Measurements from ENCODE around the gene SLC25A26. TPM values are rescaled to one million over a fixed set of nuclear protein-coding genes. Genes with fewer than 3 reads are reported as not detected.

SLC25A26 gene
- total and polyA plus RNA-seq, 3 experiments from 2014 or later, result 18.9 to 38.4 (median 22.5) TPM

- POLR2A ChIA-PET, result no interaction called here
- peaks cover 0 to 4% (median 0%) of the 10 kb centered on the region in 5 donors for H3K9me3 Mint-ChIP-seq
- H3K36me3 ChIP-seq (ENCODE audit: insufficient read depth, low read length), result peaks cover 60% of the 10 kb centered on the region
Observed at GRCh38 chr3:66383998-66384745, 163.4 kb downstream of the SLC25A26 start.

GRCh38 chr3:66385066-66385465 lies 164.3 kb downstream of the SLC25A26 start:
- H3K4me1 Mint-ChIP-seq, result peaks cover 35 to 40% (median 36%) of the 10 kb centered on the region in 3 donors
- Histone ChIP-seq H3K9me3 (ENCODE audit: low read length) (no peaks in the 10 kb centered on the region), H3K36me3 (ENCODE audit: insufficient read depth, low read length) (peaks cover 51% of the 10 kb centered on the region), H3K27me3 (ENCODE audit: insufficient read depth, low read length, poor library complexity, severe bottlenecking) (no peaks in the 10 kb centered on the region), H3K4me1 (ENCODE audit: insufficient read depth, low read length) (peaks cover 11% of the 10 kb centered on the region), H3K4me3 (ENCODE audit: low read length) (no peak overlapping the region), H3K27ac (ENCODE audit: low read depth, low read length) (no peak overlapping the region)
- no peak overlapping the region for H3K4me3 Mint-ChIP-seq
- H3K9me3 Mint-ChIP-seq, result peaks cover 0 to 4% (median 0%) of the 10 kb centered on the region in 5 donors
- ChIA-PET POLR2A (no interaction called here), CTCF (interaction anchor here (1.2 to 2.2 kb wide), 3 partner anchors 10 to 23 kb away, joined by 3 to 6 read pairs (median 5); no protein-coding TSS in a partner anchor)
- H3K27ac Mint-ChIP-seq, result peak overlapping the region in 3 of 8 donors; percentile 33 to 63 (median 47)
- H3K27me3 Mint-ChIP-seq, result no peaks in the 10 kb centered on the region
- no peak for DNase-seq
- peaks cover 34 to 87% (median 34%) of the 10 kb centered on the region in 3 donors for H3K36me3 Mint-ChIP-seq

More at GRCh38 chr3:66383998-66384745, 163.4 kb downstream of the SLC25A26 start:
- Histone ChIP-seq H3K27me3 (ENCODE audit: insufficient read depth, low read length, poor library complexity, severe bottlenecking) (no peaks in the 10 kb centered on the region), H3K4me3 (ENCODE audit: low read length) (no peak overlapping the region), H3K27ac (ENCODE audit: low read depth, low read length) (no peak overlapping the region), H3K9me3 (ENCODE audit: low read length) (no peaks in the 10 kb centered on the region), H3K4me1 (ENCODE audit: insufficient read depth, low read length) (peaks cover 5% of the 10 kb centered on the region)
- Mint-ChIP-seq H3K4me3 (no peak overlapping the region), H3K27ac (peak overlapping the region in 6 of 8 donors; percentile 26 to 81 (median 56)), H3K27me3 (no peaks in the 10 kb centered on the region), H3K4me1 (peaks cover 26 to 34% (median 27%) of the 10 kb centered on the region in 3 donors), H3K36me3 (peaks cover 34 to 93% (median 43%) of the 10 kb centered on the region in 3 donors)
- no peak for DNase-seq
- CTCF ChIA-PET, result interaction anchor here (1.3 to 2.2 kb wide), 2 partner anchors 12 to 24 kb away, joined by 5 to 6 read pairs; no protein-coding TSS in a partner anchor

GRCh38 chr3:66386011-66386924 lies 165.5 kb downstream of the SLC25A26 start:
- Histone ChIP-seq H3K4me3 (ENCODE audit: low read length) (no peak overlapping the region), H3K27ac (ENCODE audit: low read depth, low read length) (no peak overlapping the region), H3K36me3 (ENCODE audit: insufficient read depth, low read length) (peaks cover 45% of the 10 kb centered on the region), H3K4me1 (ENCODE audit: insufficient read depth, low read length) (peaks cover 23% of the 10 kb centered on the region), H3K9me3 (ENCODE audit: low read length) (no peaks in the 10 kb centered on the region), H3K27me3 (ENCODE audit: insufficient read depth, low read length, poor library complexity, severe bottlenecking) (no peaks in the 10 kb centered on the region)
- CTCF ChIA-PET, result interaction anchor here (1.2 to 2.2 kb wide), 2 partner anchors 8 to 14 kb away, joined by 6 read pairs; no protein-coding TSS in a partner anchor
- H3K27ac Mint-ChIP-seq, result peak overlapping the region in 7 of 8 donors; percentile 44 to 82 (median 68)
- H3K36me3 Mint-ChIP-seq, result peaks cover 32 to 79% (median 37%) of the 10 kb centered on the region in 3 donors
- POLR2A ChIA-PET, result no interaction called here
- H3K27me3 Mint-ChIP-seq, result no peaks in the 10 kb centered on the region
- peak overlapping the region in 1 of 7 donors; percentile 65 for H3K4me3 Mint-ChIP-seq
- H3K9me3 Mint-ChIP-seq, result peaks cover 0 to 4% (median 0%) of the 10 kb centered on the region in 5 donors
- peaks cover 45 to 52% (median 47%) of the 10 kb centered on the region in 3 donors for H3K4me1 Mint-ChIP-seq
- DNase-seq, result no peak

- Mint-ChIP-seq H3K27me3 (no peaks in the 10 kb centered on the region), H3K27ac (peak overlapping the region in 7 of 8 donors; percentile 5 to 82 (median 66)), H3K9me3 (peaks cover 0 to 4% (median 0%) of the 10 kb centered on the region in 5 donors), H3K4me3 (peak overlapping the region in 3 of 7 donors; percentile 11 to 65 (median 15)), H3K36me3 (peaks cover 28 to 78% (median 40%) of the 10 kb centered on the region in 3 donors), H3K4me1 (peaks cover 50 to 61% (median 55%) of the 10 kb centered on the region in 3 donors)
- H3K4me1 ChIP-seq (ENCODE audit: insufficient read depth, low read length), result peaks cover 26% of the 10 kb centered on the region
- CTCF ChIA-PET, result interaction anchor here (0.6 to 1.2 kb wide), 2 partner anchors 9 to 424 kb away, joined by 3 to 6 read pairs; no protein-coding TSS in a partner anchor
- no peak overlapping the region for H3K27ac ChIP-seq (ENCODE audit: low read depth, low read length)
- DNase-seq, result no peak
- H3K4me3 ChIP-seq (ENCODE audit: low read length), result no peak overlapping the region
- H3K36me3 ChIP-seq (ENCODE audit: insufficient read depth, low read length), result peaks cover 45% of the 10 kb centered on the region
- no peaks in the 10 kb centered on the region for H3K9me3 ChIP-seq (ENCODE audit: low read length)
- no peaks in the 10 kb centered on the region for H3K27me3 ChIP-seq (ENCODE audit: insufficient read depth, low read length, poor library complexity, severe bottlenecking)
- POLR2A ChIA-PET, result no interaction called here
Observed at GRCh38 chr3:66386925-66387650, 166.3 kb downstream of the SLC25A26 start.

GRCh38 chr3:66390013-66390412 lies 169.2 kb downstream of the SLC25A26 start:
- Histone ChIP-seq H3K36me3 (ENCODE audit: insufficient read depth, low read length) (peaks cover 18% of the 10 kb centered on the region), H3K4me1 (ENCODE audit: insufficient read depth, low read length) (peaks cover 52% of the 10 kb centered on the region), H3K4me3 (ENCODE audit: low read length) (no peak overlapping the region), H3K27me3 (ENCODE audit: insufficient read depth, low read length, poor library complexity, severe bottlenecking) (no peaks in the 10 kb centered on the region), H3K9me3 (ENCODE audit: low read length) (no peaks in the 10 kb centered on the region), H3K27ac (ENCODE audit: low read depth, low read length) (no peak overlapping the region)
- ChIA-PET POLR2A (no interaction called here), CTCF (no interaction called here)
- Mint-ChIP-seq H3K27me3 (no peaks in the 10 kb centered on the region), H3K4me3 (peak overlapping the region in 5 of 7 donors; percentile 8 to 36 (median 30)), H3K36me3 (peaks cover 16 to 73% (median 31%) of the 10 kb centered on the region in 3 donors), H3K4me1 (peaks cover 77 to 86% (median 84%) of the 10 kb centered on the region in 3 donors), H3K27ac (peak overlapping the region in 6 of 8 donors; percentile 12 to 88 (median 36)), H3K9me3 (peaks cover 0 to 4% (median 0%) of the 10 kb centered on the region in 5 donors)
- no peak for DNase-seq

- Histone ChIP-seq H3K27me3 (ENCODE audit: insufficient read depth, low read length, poor library complexity, severe bottlenecking) (no peaks in the 10 kb centered on the region), H3K4me1 (ENCODE audit: insufficient read depth, low read length) (peaks cover 47% of the 10 kb centered on the region), H3K9me3 (ENCODE audit: low read length) (no peaks in the 10 kb centered on the region), H3K4me3 (ENCODE audit: low read length) (peak overlapping the region; percentile 41), H3K27ac (ENCODE audit: low read depth, low read length) (peak overlapping the region; percentile 34), H3K36me3 (ENCODE audit: insufficient read depth, low read length) (peaks cover 1% of the 10 kb centered on the region)
- ChIA-PET POLR2A (no interaction called here), CTCF (interaction anchor here (1.1 to 4.2 kb wide), 4 partner anchors 14 to 138 kb away, joined by 3 to 24 read pairs (median 12); no protein-coding TSS in a partner anchor)
- no peak for DNase-seq
- Mint-ChIP-seq H3K27ac (peak overlapping the region; percentile 78 to 99 (median 96)), H3K4me1 (peaks cover 64 to 75% (median 72%) of the 10 kb centered on the region in 3 donors), H3K9me3 (peaks cover 0 to 4% (median 0%) of the 10 kb centered on the region in 5 donors), H3K36me3 (peaks cover 11 to 73% (median 21%) of the 10 kb centered on the region in 3 donors), H3K4me3 (peak overlapping the region; percentile 77 to 91 (median 90)), H3K27me3 (no peaks in the 10 kb centered on the region)
Observed at GRCh38 chr3:66392512-66392911, 171.7 kb downstream of the SLC25A26 start.

GRCh38 chr3:66392966-66393332 lies 172.1 kb downstream of the SLC25A26 start:
- peaks cover 15 to 77% (median 21%) of the 10 kb centered on the region in 3 donors for H3K36me3 Mint-ChIP-seq
- Histone ChIP-seq H3K9me3 (ENCODE audit: low read length) (no peaks in the 10 kb centered on the region), H3K4me3 (ENCODE audit: low read length) (peak overlapping the region; percentile 41), H3K27me3 (ENCODE audit: insufficient read depth, low read length, poor library complexity, severe bottlenecking) (no peaks in the 10 kb centered on the region), H3K36me3 (ENCODE audit: insufficient read depth, low read length) (peaks cover 6% of the 10 kb centered on the region), H3K27ac (ENCODE audit: low read depth, low read length) (peak overlapping the region; percentile 34), H3K4me1 (ENCODE audit: insufficient read depth, low read length) (peaks cover 47% of the 10 kb centered on the region)
- peaks cover 0 to 4% (median 0%) of the 10 kb centered on the region in 5 donors for H3K9me3 Mint-ChIP-seq
- POLR2A ChIA-PET, result interaction anchor here (1.4 kb wide), 1 partner anchor 116 kb away, joined by 10 read pairs; no protein-coding TSS in a partner anchor
- peak overlapping the region; percentile 77 to 91 (median 90) for H3K4me3 Mint-ChIP-seq
- peak overlapping the region; percentile 78 to 99 (median 96) for H3K27ac Mint-ChIP-seq
- peaks cover 64 to 74% (median 72%) of the 10 kb centered on the region in 3 donors for H3K4me1 Mint-ChIP-seq
- no peak for DNase-seq
- CTCF ChIA-PET, result interaction anchor here (1.1 to 4.2 kb wide), 5 partner anchors 15 to 430 kb away, joined by 3 to 24 read pairs (median 6); no protein-coding TSS in a partner anchor
- no peaks in the 10 kb centered on the region for H3K27me3 Mint-ChIP-seq
